H1 (cell line): ENCODE measurements around the gene EFHB. TPM values are rescaled to one million over a fixed set of nuclear protein-coding genes. Genes with fewer than 3 reads are reported as not detected.

Source experiments
- CTCF ChIA-PET: fragments of 300-600 bp; sonication (Branson Sonifier 250); formaldehyde crosslinking; loops from one replicate; lab custom pipeline; 2021; ENCODE audit not compliant: partially characterized antibody; lab: Charles Lee
- POLR2A ChIA-PET: fragments of 300-600 bp; sonication (Branson Sonifier 250); formaldehyde crosslinking; loops from one replicate; lab custom pipeline; 2021; ENCODE audit warnings: inconsistent platforms; ENCODE audit not compliant: partially characterized antibody; lab: Charles Lee
- DNase-seq, 2 experiments: peaks; one replicate each; pipeline versions ENCODE4 v3.0.0 to v3.0.0-alpha.2; 2010 to 2022; ENCODE audit warnings: low spot score in 2 of 2, low read depth in 1 of 2, mixed read lengths in 1 of 2
- FAIRE-seq: peaks from 2 replicates; lab custom pipeline; 2011; peaks lifted over from hg19 to GRCh38; lab: Jason Lieb, UNC
- H2AFZ ChIP-seq: 2 replicates; pipeline ENCODE4 v1.8.1; 2012; ENCODE audit warnings: low read length, inconsistent platforms
- H2AK5ac ChIP-seq: 2 replicates; pipeline ENCODE4 v1.6.1; 2013; ENCODE audit warnings: low read depth, low read length
- H2BK120ac ChIP-seq: replicated peaks from 2 replicates; pipeline ENCODE3; 2013; ENCODE audit warnings: low read depth, low read length, inconsistent platforms
- H2BK12ac ChIP-seq: 2 replicates; pipeline ENCODE4 v1.6.1; 2013; ENCODE audit warnings: low read depth, low read length
- H2BK15ac ChIP-seq: 2 replicates; pipeline ENCODE4 v1.6.1; 2013; ENCODE audit warnings: low read length
- H2BK20ac ChIP-seq: 2 replicates; pipeline ENCODE4 v1.6.1; 2013; ENCODE audit warnings: low read length
- H2BK5ac ChIP-seq: 2 replicates; pipeline ENCODE4 v1.6.1; 2013; ENCODE audit warnings: low read depth, low read length
- H3K14ac ChIP-seq: 2 replicates; pipeline ENCODE4 v1.6.1; 2013; ENCODE audit warnings: inconsistent platforms; ENCODE audit not compliant: insufficient read length
- H3K18ac ChIP-seq: 2 replicates; pipeline ENCODE4 v1.6.1; 2013; ENCODE audit warnings: low read length; ENCODE audit errors: extremely low read depth
- H3K23ac ChIP-seq: 2 replicates; pipeline ENCODE4 v1.6.1; 2013; ENCODE audit warnings: inconsistent platforms; ENCODE audit not compliant: insufficient read length
- H3K23me2 ChIP-seq: 2 replicates; pipeline ENCODE4 v1.6.1; 2013; ENCODE audit warnings: low read depth, low read length
- H3K27ac ChIP-seq: 2 replicates; pipeline ENCODE4 v1.6.1; 2011; ENCODE audit warnings: low read depth, low read length, inconsistent platforms
- H3K27me3 ChIP-seq, 4 experiments: replicated peaks in 1 of 4; 1 replicate in 1 of 4; 2 replicates in 3 of 4; pipeline versions ENCODE4 v1.6.1 to v1.8.1; 2011 to 2013; ENCODE audit warnings: low read length in 3 of 4, mild to moderate bottlenecking in 3 of 4, inconsistent platforms in 2 of 4, mixed read lengths in 2 of 4, moderate library complexity in 1 of 4; ENCODE audit not compliant: control insufficient read depth in 3 of 4, insufficient read depth in 3 of 4; ENCODE audit errors: extremely low read depth in 1 of 4
- H3K36me3 ChIP-seq, 4 experiments: 2 replicates each; pipeline versions ENCODE4 v1.6.1 to v1.8.1; 2011 to 2013; ENCODE audit warnings: mild to moderate bottlenecking in 4 of 4, low read length in 3 of 4, moderate library complexity in 2 of 4, control low read depth in 1 of 4, inconsistent platforms in 1 of 4; ENCODE audit not compliant: insufficient read depth in 4 of 4, control insufficient read depth in 2 of 4
- H3K4ac ChIP-seq: replicated peaks from 2 replicates; pipeline ENCODE3; 2013; ENCODE audit warnings: low read length, low read depth, mixed read lengths, inconsistent platforms; ENCODE audit not compliant: insufficient read length
- H3K4me1 ChIP-seq, 4 experiments: replicated peaks in 1 of 4; 1 replicate in 1 of 4; 2 replicates in 3 of 4; pipeline versions ENCODE4 v1.6.1 to v1.8.1; 2011 to 2013; ENCODE audit warnings: low read length in 3 of 4, inconsistent platforms in 2 of 4, mixed read lengths in 1 of 4; ENCODE audit not compliant: insufficient read depth in 4 of 4, control insufficient read depth in 3 of 4
- H3K4me2 ChIP-seq, 2 experiments: 2 replicates each; pipeline versions ENCODE4 v1.6.1 to v1.8.1; 2011 to 2013; ENCODE audit warnings: low read depth in 2 of 2, low read length in 2 of 2, control low read depth in 1 of 2, inconsistent platforms in 1 of 2, mild to moderate bottlenecking in 1 of 2; ENCODE audit not compliant: insufficient read depth in 1 of 2
- H3K4me3 ChIP-seq, 4 experiments: fragments of 200-600, 300-600 bp in 1 of 4; sonication (generic), shearing (Covaris generic), sonication (Bioruptor Twin) in 1 of 4; 2 replicates each; pipeline versions ENCODE4 v1.5.1 to v1.8.1; 2011 to 2016; ENCODE audit warnings: low read length in 4 of 4, low read depth in 3 of 4, control low read depth in 2 of 4, inconsistent platforms in 2 of 4, mild to moderate bottlenecking in 2 of 4, mixed read lengths in 1 of 4, moderate library complexity in 1 of 4; ENCODE audit not compliant: insufficient read depth in 2 of 4; ENCODE audit errors: extremely low read depth in 1 of 4
- H3K56ac ChIP-seq: replicated peaks from 2 replicates; pipeline ENCODE3; 2013; ENCODE audit warnings: low read depth, mild to moderate bottlenecking, mixed read lengths, low read length, inconsistent platforms; ENCODE audit not compliant: insufficient read length
- H3K79me1 ChIP-seq: 2 replicates; pipeline ENCODE4 v1.6.1; 2013; ENCODE audit warnings: low read depth, low read length, control low read depth
- H3K79me2 ChIP-seq, 2 experiments: 2 replicates each; pipeline versions ENCODE4 v1.6.1 to v1.8.1; 2012 to 2013; ENCODE audit warnings: low read length in 2 of 2, mild to moderate bottlenecking in 2 of 2, inconsistent platforms in 1 of 2; ENCODE audit not compliant: insufficient read depth in 2 of 2, control insufficient read depth in 1 of 2
- H3K9ac ChIP-seq, 4 experiments: replicated peaks in 1 of 4; 1 replicate in 1 of 4; 2 replicates in 3 of 4; pipeline versions ENCODE4 v1.6.1 to v1.8.1; 2011 to 2013; ENCODE audit warnings: low read depth in 3 of 4, low read length in 3 of 4, control low read depth in 2 of 4, mild to moderate bottlenecking in 2 of 4, moderate library complexity in 2 of 4, inconsistent platforms in 1 of 4; ENCODE audit errors: extremely low read depth in 1 of 4
- H3K9me3 ChIP-seq, 2 experiments: 2 replicates each; pipeline versions ENCODE4 v1.6.1 to v1.8.1; 2012 to 2013; ENCODE audit warnings: mild to moderate bottlenecking in 2 of 2, moderate library complexity in 2 of 2, control low read depth in 1 of 2, inconsistent platforms in 1 of 2, low read depth in 1 of 2, low read length in 1 of 2, mixed read lengths in 1 of 2; ENCODE audit not compliant: insufficient read depth in 2 of 2
- H4K20me1 ChIP-seq, 2 experiments: replicated peaks in 1 of 2; 2 replicates each; pipeline versions ENCODE3 to v1.8.1; 2011 to 2013; ENCODE audit warnings: inconsistent platforms in 2 of 2, low read length in 2 of 2, mild to moderate bottlenecking in 1 of 2; ENCODE audit not compliant: insufficient read depth in 2 of 2, control insufficient read depth in 1 of 2
- H4K5ac ChIP-seq: 2 replicates; pipeline ENCODE4 v1.6.1; 2013; ENCODE audit warnings: low read length, low read depth, mixed read lengths, inconsistent platforms; ENCODE audit not compliant: insufficient read length
- H4K8ac ChIP-seq: 2 replicates; pipeline ENCODE4 v1.8.0; 2013; ENCODE audit warnings: mild to moderate bottlenecking, moderate library complexity, low read length, inconsistent platforms; ENCODE audit not compliant: insufficient read depth; ENCODE audit errors: extremely low read depth
- H4K91ac ChIP-seq: replicated peaks from 2 replicates; pipeline ENCODE3; 2013; ENCODE audit warnings: low read length, mixed read lengths, inconsistent platforms; ENCODE audit not compliant: insufficient read length
- CEBPB ChIP-seq: IDR thresholded peaks from 2 replicates; pipeline ENCODE4 v1.6.1; 2012; ENCODE audit warnings: low read depth, low read length
- WGBS, 2 experiments: shearing (Covaris generic) in 1 of 2; methylation state at CpG; one replicate each; pipeline versions ENCODE4 v1.1.6 to v1.1.7; 2013 to 2015; ENCODE audit warnings: low lambda C conversion rate in 2 of 2, mixed read lengths in 2 of 2, inconsistent platforms in 1 of 2, low coverage in 1 of 2, missing lambda C conversion rate in 1 of 2; ENCODE audit not compliant: insufficient replicate concordance in 2 of 2, insufficient coverage in 1 of 2, insufficient read length in 1 of 2; ENCODE audit errors: extremely low coverage in 1 of 2, missing lambda C conversion rate in 1 of 2; 5-methylcytosine and 5-hydroxymethylcytosine counted together
- polyA plus RNA-seq, 7 experiments: library from polyadenylated mRNA; depleted of rRNA in 3 of 7; stranded (reverse) in 5 of 7; unstranded in 2 of 7; fragments of >200 nt in 5 of 7; fragments of 200-250 nt in 2 of 7; gene quantifications; 1 replicate in 5 of 7; 2 replicates in 1 of 7; 4 replicates in 1 of 7; pipeline versions ENCODE4 v1.2.1 to v1.2.3, GENCODE V29; 2011 to 2013; ENCODE audit warnings: missing spikeins in 2 of 7, mixed read lengths in 2 of 7
- total RNA-seq: library from RNA; stranded (reverse); fragmentation: NEBNext Ultra II Directional; extraction: Animal tissue kit (Norgen Biotek cat#: 25700); gene quantifications from 2 replicates; pipeline ENCODE4 v1.2.1, GENCODE V29; 2021
- TF ChIP-seq, protein P1 (sequence below): IDR thresholded peaks from 2 replicates; pipeline ENCODE4 v1.6.1; 2012; ENCODE audit warnings: inconsistent platforms

EFHB gene
- total and polyA plus RNA-seq, 2 of the 8 experiments (the other 6 are each of a cell fraction or from before 2014, with no cell fraction given): 0.12 to 1.3 TPM

DNA sequence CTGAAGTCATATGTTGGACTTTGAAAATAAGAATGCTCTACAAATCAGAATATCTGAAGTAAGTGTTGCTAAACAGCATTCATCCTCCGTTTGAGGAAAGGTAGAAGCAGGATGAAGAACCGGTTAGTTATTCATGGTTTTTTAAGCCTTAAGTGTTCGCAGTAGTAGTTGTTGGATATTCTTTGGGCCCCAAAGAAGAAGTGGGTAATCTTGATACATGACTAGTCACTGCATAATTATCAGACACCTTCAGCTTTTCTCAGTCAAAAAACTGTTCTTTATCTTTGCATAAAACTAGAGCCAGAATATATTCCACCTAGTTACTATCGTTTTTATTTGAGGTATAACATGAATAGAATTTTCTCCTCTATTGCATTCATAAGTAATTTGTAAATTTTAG lies 26.7 kb upstream of the EFHB start:
- no peak for FAIRE-seq

More for the DNA sequence above, 26.7 kb upstream of the EFHB start:
- WGBS, 2 experiments: 96% methylated on average over 4 of the region's 4 CpGs; no CpG with 5 or more reads in 1 of the 2 experiments
- Histone ChIP-seq H2BK15ac (no peak overlapping the region), H3K4ac (no peak overlapping the region), H3K56ac (no peak overlapping the region), H2AK5ac (no peak overlapping the region), H4K5ac (no peak overlapping the region), H3K9ac (no peak overlapping the region), H2AFZ (no peak overlapping the region), H3K27me3 (no peaks in the 10 kb centered on the region), H3K4me1 (no peaks in the 10 kb centered on the region), H3K14ac (no peak overlapping the region), H3K36me3 (peaks cover 0 to 19% (median under 1%) of the 10 kb centered on the region in 4 experiments; a peak in 2 of 8 replicates), H3K23ac (no peak overlapping the region), H3K79me2 (peaks cover 2 to 100% of the 10 kb centered on the region in 2 experiments), H3K23me2 (no peaks in the 10 kb centered on the region), H2BK5ac (no peak overlapping the region), H3K27ac (no peak overlapping the region), H3K4me3 (no peak overlapping the region), H2BK12ac (no peak overlapping the region), H3K4me2 (no peak overlapping the region), H4K91ac (no peak overlapping the region), H2BK120ac (no peak overlapping the region), H4K20me1 (peaks cover 11 to 13% of the 10 kb centered on the region in 2 experiments), H3K18ac (no peak overlapping the region), H3K9me3 (no peaks in the 10 kb centered on the region), H4K8ac (no peak overlapping the region), H2BK20ac (no peak overlapping the region), H3K79me1 (peaks cover 4% of the 10 kb centered on the region)
- TF ChIP-seq, protein P1, sequence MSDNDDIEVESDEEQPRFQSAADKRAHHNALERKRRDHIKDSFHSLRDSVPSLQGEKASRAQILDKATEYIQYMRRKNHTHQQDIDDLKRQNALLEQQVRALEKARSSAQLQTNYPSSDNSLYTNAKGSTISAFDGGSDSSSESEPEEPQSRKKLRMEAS: no peak
- TF ChIP-seq CEBPB: no peak
- DNase-seq: no peak
- POLR2A ChIA-PET: interaction anchor here (0.8 kb wide), 1 partner anchor 22 kb away, joined by 4 read pairs; no protein-coding TSS in a partner anchor
- CTCF ChIA-PET: no interaction called here
